Testis (tissue), 2 donors: ENCODE data around the gene TEX48.

Experiments used
- POLR2A ChIP-seq: fragments of 450-650 bp; IDR thresholded peaks from one replicate; pipeline ENCODE4 v1.6.1; 2017; ENCODE audit warnings: antibody characterized with exemption, mild to moderate bottlenecking, moderate library complexity
- TF ChIP-seq, protein P1 (sequence below), 3 experiments: fragments of 450-650 bp in 2 of 3; fragments of 200-600 bp in 1 of 3; sonication (generic) in 1 of 3; IDR thresholded peaks; one replicate each; pipeline ENCODE4 v1.5.1; 2016 to 2019; ENCODE audit warnings: antibody characterized with exemption in 3 of 3, mild to moderate bottlenecking in 2 of 3, moderate library complexity in 1 of 3

GRCh38 chr9:114688909-114689610 lies 7.1 kb upstream of the TEX48 start:
- TF ChIP-seq, protein P1, sequence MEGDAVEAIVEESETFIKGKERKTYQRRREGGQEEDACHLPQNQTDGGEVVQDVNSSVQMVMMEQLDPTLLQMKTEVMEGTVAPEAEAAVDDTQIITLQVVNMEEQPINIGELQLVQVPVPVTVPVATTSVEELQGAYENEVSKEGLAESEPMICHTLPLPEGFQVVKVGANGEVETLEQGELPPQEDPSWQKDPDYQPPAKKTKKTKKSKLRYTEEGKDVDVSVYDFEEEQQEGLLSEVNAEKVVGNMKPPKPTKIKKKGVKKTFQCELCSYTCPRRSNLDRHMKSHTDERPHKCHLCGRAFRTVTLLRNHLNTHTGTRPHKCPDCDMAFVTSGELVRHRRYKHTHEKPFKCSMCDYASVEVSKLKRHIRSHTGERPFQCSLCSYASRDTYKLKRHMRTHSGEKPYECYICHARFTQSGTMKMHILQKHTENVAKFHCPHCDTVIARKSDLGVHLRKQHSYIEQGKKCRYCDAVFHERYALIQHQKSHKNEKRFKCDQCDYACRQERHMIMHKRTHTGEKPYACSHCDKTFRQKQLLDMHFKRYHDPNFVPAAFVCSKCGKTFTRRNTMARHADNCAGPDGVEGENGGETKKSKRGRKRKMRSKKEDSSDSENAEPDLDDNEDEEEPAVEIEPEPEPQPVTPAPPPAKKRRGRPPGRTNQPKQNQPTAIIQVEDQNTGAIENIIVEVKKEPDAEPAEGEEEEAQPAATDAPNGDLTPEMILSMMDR (IDR thresholded peaks at IDR 0.05), result no peak
- TF ChIP-seq POLR2A, result no peak
